GM10266 (cell line): Measurements from ENCODE around the gene RGS7BP.

Source experiments
- DNase-seq: peaks from one replicate; pipeline ENCODE4 v3.0.0; 2012; ENCODE audit errors: extremely low spot score
- CTCF ChIP-seq: IDR thresholded peaks from 2 replicates; pipeline ENCODE4 v1.5.1; 2012; ENCODE audit warnings: mild to moderate bottlenecking, low read depth; ENCODE audit not compliant: control insufficient read depth, insufficient read depth; ENCODE audit errors: missing control alignments

Gene RGS7BP

GRCh38 chr5:64505769-64506566 is at the start of gene RGS7BP:
RGS7BP (plus strand) TSS chr5:64506015; CDS start chr5:64506625, 610 bp downstream.
- no peak for TF ChIP-seq CTCF
- DNase-seq: no peak

GRCh38 chr5:64457846-64458245 is 48.0 kb upstream of the RGS7BP start:
- no peak for TF ChIP-seq CTCF
- DNase-seq: no peak

GRCh38 chr5:64458948-64459347 is 46.9 kb upstream of the RGS7BP start:
- DNase-seq: no peak
- no peak for TF ChIP-seq CTCF

- no peak for TF ChIP-seq CTCF
- no peak for DNase-seq
Measured at GRCh38 chr5:64462391-64462790, 43.4 kb upstream of the RGS7BP start.

GRCh38 chr5:64486163-64486562 is 19.7 kb upstream of the RGS7BP start:
- no peak for DNase-seq
- TF ChIP-seq CTCF: no peak

- no peak for TF ChIP-seq CTCF
- DNase-seq: no peak
Measured at GRCh38 chr5:64487283-64487682, 18.5 kb upstream of the RGS7BP start.

GRCh38 chr5:64489857-64490256 is 16.0 kb upstream of the RGS7BP start:
- TF ChIP-seq CTCF: no peak
- DNase-seq: no peak
